GM12874 (cell line): ENCODE results near the gene IL9.

ENCODE experiments used
- TF ChIP-seq, protein P1 (sequence below): IDR thresholded peaks from 2 replicates; pipeline ENCODE4 v1.5.1; 2011; ENCODE audit warnings: low read depth, mild to moderate bottlenecking, control low read depth, low read length, moderate library complexity; ENCODE audit not compliant: insufficient read depth

Gene IL9

DNA sequence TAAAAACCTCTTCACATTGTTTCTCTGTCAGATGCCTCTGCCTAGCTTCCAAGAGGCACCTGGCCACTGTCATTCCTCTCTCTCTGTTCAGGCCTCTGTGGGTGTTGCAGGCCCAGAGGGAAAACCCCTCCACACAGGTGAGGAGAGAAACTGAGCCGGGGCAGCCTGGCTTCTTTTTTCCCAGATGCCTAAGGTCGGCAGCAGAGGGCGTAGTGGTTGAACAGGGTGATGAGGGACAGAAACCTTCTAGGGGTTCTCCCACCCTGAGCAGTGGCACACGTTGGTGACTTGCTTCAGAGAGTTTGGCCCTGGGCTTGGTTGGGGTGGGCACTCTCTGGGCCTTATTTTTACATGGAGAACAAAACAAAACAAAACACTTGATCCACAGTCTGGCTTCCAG is 12.2 kb downstream of the IL9 start:
- TF ChIP-seq, protein P1, sequence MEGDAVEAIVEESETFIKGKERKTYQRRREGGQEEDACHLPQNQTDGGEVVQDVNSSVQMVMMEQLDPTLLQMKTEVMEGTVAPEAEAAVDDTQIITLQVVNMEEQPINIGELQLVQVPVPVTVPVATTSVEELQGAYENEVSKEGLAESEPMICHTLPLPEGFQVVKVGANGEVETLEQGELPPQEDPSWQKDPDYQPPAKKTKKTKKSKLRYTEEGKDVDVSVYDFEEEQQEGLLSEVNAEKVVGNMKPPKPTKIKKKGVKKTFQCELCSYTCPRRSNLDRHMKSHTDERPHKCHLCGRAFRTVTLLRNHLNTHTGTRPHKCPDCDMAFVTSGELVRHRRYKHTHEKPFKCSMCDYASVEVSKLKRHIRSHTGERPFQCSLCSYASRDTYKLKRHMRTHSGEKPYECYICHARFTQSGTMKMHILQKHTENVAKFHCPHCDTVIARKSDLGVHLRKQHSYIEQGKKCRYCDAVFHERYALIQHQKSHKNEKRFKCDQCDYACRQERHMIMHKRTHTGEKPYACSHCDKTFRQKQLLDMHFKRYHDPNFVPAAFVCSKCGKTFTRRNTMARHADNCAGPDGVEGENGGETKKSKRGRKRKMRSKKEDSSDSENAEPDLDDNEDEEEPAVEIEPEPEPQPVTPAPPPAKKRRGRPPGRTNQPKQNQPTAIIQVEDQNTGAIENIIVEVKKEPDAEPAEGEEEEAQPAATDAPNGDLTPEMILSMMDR: peak; percentile 39; the same call in 1 of the 2 replicates

DNA sequence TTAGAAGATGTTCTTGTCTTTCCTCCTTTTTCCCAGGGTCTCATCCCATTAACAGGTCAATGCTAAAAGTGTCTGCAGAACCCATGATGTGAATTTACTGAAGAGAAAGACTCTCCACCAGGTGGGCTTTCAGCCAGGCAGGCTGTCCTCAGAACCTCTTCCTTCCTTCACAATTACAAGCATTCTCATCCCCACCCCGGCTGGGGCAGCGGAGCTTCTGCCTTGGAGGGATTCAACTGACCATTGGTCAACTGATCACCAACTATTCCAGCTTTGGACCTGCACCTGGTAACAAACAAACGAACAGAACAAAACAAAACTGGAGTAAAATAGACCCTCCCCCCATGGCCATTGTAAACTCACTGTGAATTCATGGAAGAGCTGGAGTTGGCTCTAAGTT is 12.6 kb downstream of the IL9 start:
- TF ChIP-seq, protein P1: no peak

GRCh38 chr5:135881819-135882218 is 13.8 kb downstream of the IL9 start:
- TF ChIP-seq, protein P1: no peak

- TF ChIP-seq, protein P1: no peak
These were observed 14.4 kb downstream of the IL9 start for GRCh38 chr5:135881244-135881643.

- TF ChIP-seq, protein P1: no peak
These were observed 14.8 kb downstream of the IL9 start for GRCh38 chr5:135880801-135881200.

- TF ChIP-seq, protein P1: peak; percentile 40
These were observed 15.4 kb downstream of the IL9 start for GRCh38 chr5:135880278-135880677.

GRCh38 chr5:135879591-135879990 is 16.1 kb downstream of the IL9 start:
- TF ChIP-seq, protein P1: no peak
